Measurements from ENCODE around the gene PEMT. TPM values are rescaled to one million over a fixed set of nuclear protein-coding genes. Genes with fewer than 3 reads are reported as not detected.

Gene PEMT
- total and polyA plus RNA-seq, 9 of the 15 experiments (the other 6 are each of a cell fraction or from before 2014, with no cell fraction given): 1.4 to 36.4 (median 13.6) TPM

DNA sequence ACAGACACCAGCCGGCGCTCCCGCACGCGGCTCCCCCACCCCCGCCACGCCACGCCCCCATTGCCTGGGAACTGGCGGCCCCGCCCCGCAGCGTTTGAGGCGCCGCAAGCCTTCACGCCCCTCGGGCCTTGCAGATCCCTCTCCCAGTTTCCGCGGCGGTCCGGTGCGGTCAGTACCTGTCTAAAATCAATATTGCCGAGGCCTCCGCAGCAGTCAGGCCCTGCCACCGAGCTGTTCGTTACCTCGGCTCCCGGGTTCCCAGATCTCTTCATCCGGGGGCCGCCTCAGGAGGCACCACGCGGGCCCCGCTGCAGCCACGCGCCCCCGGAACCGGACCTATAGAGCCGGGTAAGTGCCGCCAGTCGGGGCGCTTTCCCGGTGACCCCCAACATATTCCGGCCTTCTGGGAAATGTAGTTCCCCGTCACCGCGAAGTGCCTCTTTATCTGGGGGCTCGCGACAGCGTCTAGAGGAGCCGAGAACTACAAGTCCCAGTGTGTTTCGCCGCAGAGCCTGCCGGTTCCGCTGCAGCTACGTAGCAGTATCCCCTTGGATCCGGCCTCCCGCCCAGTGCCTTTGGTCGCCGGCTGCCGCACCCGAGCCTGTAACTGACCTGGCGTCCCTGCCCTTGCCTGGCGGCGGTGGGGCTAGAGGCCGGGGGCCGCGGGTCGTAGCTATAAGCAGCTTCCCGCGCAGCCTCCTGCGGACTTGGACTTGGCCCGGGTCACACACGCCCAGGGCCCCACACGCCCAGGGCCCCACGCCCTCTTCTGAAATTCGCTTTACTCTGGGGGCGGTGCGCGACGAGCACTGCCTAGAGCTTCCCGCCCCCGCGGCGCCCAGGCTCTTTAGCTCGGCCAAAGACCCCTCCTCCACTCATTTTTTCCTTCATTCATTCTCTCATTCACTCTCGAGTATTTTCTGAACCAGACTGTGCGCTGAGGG lies at the start of gene PEMT (continued):
- TF ChIP-seq, protein P1, sequence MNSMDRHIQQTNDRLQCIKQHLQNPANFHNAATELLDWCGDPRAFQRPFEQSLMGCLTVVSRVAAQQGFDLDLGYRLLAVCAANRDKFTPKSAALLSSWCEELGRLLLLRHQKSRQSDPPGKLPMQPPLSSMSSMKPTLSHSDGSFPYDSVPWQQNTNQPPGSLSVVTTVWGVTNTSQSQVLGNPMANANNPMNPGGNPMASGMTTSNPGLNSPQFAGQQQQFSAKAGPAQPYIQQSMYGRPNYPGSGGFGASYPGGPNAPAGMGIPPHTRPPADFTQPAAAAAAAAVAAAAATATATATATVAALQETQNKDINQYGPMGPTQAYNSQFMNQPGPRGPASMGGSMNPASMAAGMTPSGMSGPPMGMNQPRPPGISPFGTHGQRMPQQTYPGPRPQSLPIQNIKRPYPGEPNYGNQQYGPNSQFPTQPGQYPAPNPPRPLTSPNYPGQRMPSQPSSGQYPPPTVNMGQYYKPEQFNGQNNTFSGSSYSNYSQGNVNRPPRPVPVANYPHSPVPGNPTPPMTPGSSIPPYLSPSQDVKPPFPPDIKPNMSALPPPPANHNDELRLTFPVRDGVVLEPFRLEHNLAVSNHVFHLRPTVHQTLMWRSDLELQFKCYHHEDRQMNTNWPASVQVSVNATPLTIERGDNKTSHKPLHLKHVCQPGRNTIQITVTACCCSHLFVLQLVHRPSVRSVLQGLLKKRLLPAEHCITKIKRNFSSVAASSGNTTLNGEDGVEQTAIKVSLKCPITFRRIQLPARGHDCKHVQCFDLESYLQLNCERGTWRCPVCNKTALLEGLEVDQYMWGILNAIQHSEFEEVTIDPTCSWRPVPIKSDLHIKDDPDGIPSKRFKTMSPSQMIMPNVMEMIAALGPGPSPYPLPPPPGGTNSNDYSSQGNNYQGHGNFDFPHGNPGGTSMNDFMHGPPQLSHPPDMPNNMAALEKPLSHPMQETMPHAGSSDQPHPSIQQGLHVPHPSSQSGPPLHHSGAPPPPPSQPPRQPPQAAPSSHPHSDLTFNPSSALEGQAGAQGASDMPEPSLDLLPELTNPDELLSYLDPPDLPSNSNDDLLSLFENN (IDR thresholded peaks at IDR 0.05; ENCODE audit: low read depth in 2 of 2, low read length in 2 of 2): no peak
- TF ChIP-seq, protein P2, sequence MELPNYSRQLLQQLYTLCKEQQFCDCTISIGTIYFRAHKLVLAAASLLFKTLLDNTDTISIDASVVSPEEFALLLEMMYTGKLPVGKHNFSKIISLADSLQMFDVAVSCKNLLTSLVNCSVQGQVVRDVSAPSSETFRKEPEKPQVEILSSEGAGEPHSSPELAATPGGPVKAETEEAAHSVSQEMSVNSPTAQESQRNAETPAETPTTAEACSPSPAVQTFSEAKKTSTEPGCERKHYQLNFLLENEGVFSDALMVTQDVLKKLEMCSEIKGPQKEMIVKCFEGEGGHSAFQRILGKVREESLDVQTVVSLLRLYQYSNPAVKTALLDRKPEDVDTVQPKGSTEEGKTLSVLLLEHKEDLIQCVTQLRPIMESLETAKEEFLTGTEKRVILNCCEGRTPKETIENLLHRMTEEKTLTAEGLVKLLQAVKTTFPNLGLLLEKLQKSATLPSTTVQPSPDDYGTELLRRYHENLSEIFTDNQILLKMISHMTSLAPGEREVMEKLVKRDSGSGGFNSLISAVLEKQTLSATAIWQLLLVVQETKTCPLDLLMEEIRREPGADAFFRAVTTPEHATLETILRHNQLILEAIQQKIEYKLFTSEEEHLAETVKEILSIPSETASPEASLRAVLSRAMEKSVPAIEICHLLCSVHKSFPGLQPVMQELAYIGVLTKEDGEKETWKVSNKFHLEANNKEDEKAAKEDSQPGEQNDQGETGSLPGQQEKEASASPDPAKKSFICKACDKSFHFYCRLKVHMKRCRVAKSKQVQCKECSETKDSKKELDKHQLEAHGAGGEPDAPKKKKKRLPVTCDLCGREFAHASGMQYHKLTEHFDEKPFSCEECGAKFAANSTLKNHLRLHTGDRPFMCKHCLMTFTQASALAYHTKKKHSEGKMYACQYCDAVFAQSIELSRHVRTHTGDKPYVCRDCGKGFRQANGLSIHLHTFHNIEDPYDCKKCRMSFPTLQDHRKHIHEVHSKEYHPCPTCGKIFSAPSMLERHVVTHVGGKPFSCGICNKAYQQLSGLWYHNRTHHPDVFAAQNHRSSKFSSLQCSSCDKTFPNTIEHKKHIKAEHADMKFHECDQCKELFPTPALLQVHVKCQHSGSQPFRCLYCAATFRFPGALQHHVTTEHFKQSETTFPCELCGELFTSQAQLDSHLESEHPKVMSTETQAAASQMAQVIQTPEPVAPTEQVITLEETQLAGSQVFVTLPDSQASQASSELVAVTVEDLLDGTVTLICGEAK (IDR thresholded peaks at IDR 0.05): peak; percentile 97
- TF ChIP-seq, protein P2 (CRISPR knock-in tag; IDR thresholded peaks at IDR 0.05): no peak

All from K562 (cell line).